ENCODE measurements around the gene EZR. TPM values are rescaled to one million over a fixed set of nuclear protein-coding genes. Genes with fewer than 3 reads are reported as not detected.

The EZR gene
- total RNA-seq, 2 donors from 2014 or later: 118 to 222 TPM

DNA sequence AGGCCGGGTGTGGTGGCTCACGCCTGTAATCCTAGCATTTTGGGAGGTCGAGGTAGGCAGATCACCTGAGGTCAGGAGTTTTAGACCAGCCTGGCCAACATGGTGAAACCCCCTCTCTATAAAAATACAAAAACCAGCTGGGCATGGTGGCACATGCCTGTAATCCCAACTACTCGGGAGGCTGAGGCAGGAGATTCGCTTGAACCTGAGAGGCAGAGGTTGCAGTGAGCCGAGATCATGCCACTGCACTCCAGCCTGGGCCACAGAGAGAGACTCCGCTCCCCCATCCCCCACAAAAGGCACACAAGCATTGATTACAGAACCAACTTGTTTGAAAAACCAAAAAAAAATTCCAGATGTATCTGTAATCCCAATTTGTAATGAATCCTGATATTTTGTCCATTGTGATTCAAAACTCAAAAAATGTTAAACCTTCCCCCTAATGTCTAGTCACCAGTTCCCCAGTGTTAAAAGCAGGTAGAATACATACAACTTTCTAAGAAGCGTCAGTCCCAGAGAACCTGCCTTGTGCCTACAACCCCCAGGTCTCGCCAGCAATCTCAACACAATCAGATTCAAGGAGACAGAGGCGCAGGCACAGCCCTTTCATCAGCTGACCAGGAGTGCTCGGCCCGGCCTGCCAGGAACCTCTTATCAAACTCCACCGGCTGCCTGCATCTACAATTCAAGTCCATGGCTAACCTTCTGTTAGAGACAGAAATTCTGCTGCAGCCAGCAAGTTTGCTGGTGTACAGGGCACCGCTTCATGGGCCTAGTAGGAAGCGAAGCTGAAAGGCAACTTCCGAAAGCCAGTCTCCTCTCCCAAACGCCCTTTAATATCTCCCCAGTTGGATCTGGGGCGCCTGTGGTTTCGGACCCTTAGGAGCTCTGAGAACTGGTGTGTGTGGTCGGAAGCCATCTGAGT is 2.1 kb downstream of the EZR start:
- Histone ChIP-seq H3K27ac (peak overlapping the region; percentile 99 to 100), H3K4me3 (peak overlapping the region; percentile 94 to 97), H3K9me3 (no peaks in the 10 kb centered on the region), H3K4me1 (replicated peaks) (peaks cover 24% of the 10 kb centered on the region), H3K36me3 (no peaks in the 10 kb centered on the region), H3K27me3 (replicated peaks; ENCODE audit: insufficient read depth) (no peaks in the 10 kb centered on the region)
- TF ChIP-seq POLR2A (IDR thresholded peaks at IDR 0.05) (peak; percentile 8), POLR2AphosphoS5 (IDR thresholded peaks at IDR 0.05) (no peak)
- intact Hi-C loops (cut with DNase I): loop anchor here (5.0 kb wide), 1 partner anchor 50 kb away; no protein-coding TSS in a partner anchor
- 30% methylated on average over 20 of the region's 20 CpGs for WGBS
- DNase-seq (ENCODE audit: low spot score): peak; percentile 68

DNA sequence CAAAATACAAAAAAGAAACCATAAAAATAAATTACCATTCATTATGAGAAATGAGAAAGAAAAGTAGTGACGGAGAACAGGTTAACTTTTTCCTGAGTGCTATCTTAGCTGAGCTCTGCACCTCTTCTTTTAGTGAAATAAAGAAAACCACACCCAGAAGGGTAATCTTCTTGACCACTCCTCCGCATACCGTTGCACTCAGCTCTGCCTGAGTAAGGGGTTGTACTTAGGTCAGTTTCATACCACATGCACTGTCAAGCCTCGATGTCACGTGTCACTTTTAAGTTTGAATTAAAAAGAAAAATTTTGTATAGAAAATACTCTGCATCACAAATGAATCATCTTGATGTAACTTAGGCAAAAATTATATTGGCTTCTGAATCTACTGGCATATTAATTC is 2.8 kb downstream of the EZR start:
- no peak for DNase-seq (ENCODE audit: low spot score)
- intact Hi-C loops (cut with DNase I): loop anchor here (5.0 kb wide), 1 partner anchor 49 kb away; no protein-coding TSS in a partner anchor
- whole genome bisulfite sequencing: 58% methylated on average over 5 of the region's 5 CpGs
- Histone ChIP-seq H3K9me3 (no peaks in the 10 kb centered on the region), H3K4me3 (peak overlapping the region; percentile 94 to 97), H3K27me3 (replicated peaks; ENCODE audit: insufficient read depth) (no peaks in the 10 kb centered on the region), H3K27ac (peak overlapping the region; percentile 99 to 100), H3K4me1 (replicated peaks) (peaks cover 24% of the 10 kb centered on the region), H3K36me3 (no peaks in the 10 kb centered on the region)
- TF ChIP-seq, protein P1, sequence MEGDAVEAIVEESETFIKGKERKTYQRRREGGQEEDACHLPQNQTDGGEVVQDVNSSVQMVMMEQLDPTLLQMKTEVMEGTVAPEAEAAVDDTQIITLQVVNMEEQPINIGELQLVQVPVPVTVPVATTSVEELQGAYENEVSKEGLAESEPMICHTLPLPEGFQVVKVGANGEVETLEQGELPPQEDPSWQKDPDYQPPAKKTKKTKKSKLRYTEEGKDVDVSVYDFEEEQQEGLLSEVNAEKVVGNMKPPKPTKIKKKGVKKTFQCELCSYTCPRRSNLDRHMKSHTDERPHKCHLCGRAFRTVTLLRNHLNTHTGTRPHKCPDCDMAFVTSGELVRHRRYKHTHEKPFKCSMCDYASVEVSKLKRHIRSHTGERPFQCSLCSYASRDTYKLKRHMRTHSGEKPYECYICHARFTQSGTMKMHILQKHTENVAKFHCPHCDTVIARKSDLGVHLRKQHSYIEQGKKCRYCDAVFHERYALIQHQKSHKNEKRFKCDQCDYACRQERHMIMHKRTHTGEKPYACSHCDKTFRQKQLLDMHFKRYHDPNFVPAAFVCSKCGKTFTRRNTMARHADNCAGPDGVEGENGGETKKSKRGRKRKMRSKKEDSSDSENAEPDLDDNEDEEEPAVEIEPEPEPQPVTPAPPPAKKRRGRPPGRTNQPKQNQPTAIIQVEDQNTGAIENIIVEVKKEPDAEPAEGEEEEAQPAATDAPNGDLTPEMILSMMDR (IDR thresholded peaks at IDR 0.05): no peak
- TF ChIP-seq POLR2A (IDR thresholded peaks at IDR 0.05): no peak

DNA sequence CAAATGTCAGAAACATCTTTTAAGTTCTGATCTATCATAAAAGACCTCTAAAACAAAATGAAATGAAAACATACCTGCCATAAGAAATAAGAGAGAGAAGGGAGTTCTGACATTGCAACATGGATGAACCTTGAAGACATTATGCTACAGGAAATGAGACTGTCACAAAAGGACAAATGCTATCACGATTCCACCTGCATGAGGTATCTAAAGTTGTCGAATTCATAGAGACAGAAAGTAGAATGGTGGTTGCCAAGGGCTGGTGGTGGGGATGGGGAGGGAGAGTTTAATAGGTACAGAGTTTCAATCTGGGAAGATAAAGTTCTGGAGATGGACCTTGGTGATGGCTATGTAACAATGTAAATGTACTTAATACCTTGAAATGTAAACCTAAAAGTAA is 3.3 kb downstream of the EZR start:
- peak overlapping the region; percentile 99 to 100 for H3K27ac ChIP-seq
- H3K4me3 ChIP-seq: peak overlapping the region; percentile 94 to 97

DNA sequence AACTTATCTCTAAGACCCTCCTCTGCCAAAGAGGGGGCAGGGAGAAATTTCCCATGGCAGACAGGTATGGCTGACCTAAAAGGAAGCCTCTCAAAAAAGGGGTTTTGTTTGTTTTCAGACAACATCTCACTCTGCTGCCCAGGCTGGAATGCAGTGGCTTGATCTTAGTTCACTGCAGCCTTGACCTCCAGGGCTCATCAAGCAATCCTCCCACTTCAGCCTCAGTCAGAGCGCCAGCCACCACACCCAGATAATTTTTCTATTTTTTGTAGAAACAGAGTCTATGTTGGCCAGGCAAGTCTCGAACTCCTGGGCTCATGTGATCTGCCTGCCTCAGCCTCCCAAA is 3.8 kb downstream of the EZR start:
- peak overlapping the region; percentile 99 to 100 for H3K27ac ChIP-seq
- H3K4me1 ChIP-seq (replicated peaks): peaks cover 29% of the 10 kb centered on the region
- intact Hi-C loops (cut with DNase I): loop anchor here (5.0 kb wide), 1 partner anchor 48 kb away; no protein-coding TSS in a partner anchor
- no peaks in the 10 kb centered on the region for H3K9me3 ChIP-seq
- no peak for TF ChIP-seq POLR2AphosphoS5 (IDR thresholded peaks at IDR 0.05)
- no peak for TF ChIP-seq POLR2A (IDR thresholded peaks at IDR 0.05)
- TF ChIP-seq, protein P1 (IDR thresholded peaks at IDR 0.05): no peak
- no peaks in the 10 kb centered on the region for H3K27me3 ChIP-seq (replicated peaks; ENCODE audit: insufficient read depth)
- H3K4me3 ChIP-seq: peak overlapping the region in 1 of 2 donors; percentile 97
- H3K36me3 ChIP-seq: no peaks in the 10 kb centered on the region
- DNase-seq (ENCODE audit: low spot score): no peak
- WGBS: 79% methylated on average over 2 of the region's 2 CpGs

More for the DNA sequence above, 3.3 kb downstream of the EZR start:
- WGBS: 38% methylated on average over 2 of the region's 2 CpGs
- H3K27me3 ChIP-seq (replicated peaks; ENCODE audit: insufficient read depth): no peaks in the 10 kb centered on the region
- H3K9me3 ChIP-seq: no peaks in the 10 kb centered on the region
- TF ChIP-seq POLR2A (IDR thresholded peaks at IDR 0.05) (no peak), POLR2AphosphoS5 (IDR thresholded peaks at IDR 0.05) (no peak)
- TF ChIP-seq, protein P1 (IDR thresholded peaks at IDR 0.05): no peak
- H3K36me3 ChIP-seq: no peaks in the 10 kb centered on the region
- intact Hi-C loops (cut with DNase I): loop anchor here (5.0 kb wide), 1 partner anchor 49 kb away; no protein-coding TSS in a partner anchor
- no peak for DNase-seq (ENCODE audit: low spot score)
- peaks cover 24% of the 10 kb centered on the region for H3K4me1 ChIP-seq (replicated peaks)

DNA sequence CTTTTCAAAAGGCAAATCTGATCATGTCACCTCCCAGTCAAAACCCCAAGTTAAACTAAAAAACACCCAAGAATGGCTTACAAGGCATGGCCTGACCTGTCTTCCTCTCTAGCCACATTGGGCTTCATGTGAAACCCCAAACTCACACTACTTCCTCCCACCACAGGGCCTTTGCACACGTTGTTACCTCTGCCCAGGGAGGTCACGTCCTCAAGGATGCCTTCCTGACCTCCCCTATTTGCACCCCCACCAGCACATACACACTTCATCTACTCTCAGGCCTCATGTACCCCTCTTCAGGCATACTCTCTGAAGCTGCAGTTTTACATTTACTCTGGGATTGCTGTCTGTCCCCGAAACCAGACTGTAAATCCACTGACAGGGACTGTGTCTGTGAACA is 6.1 kb downstream of the EZR start:
- H3K4me1 ChIP-seq (replicated peaks): peaks cover 41% of the 10 kb centered on the region
- no peak for TF ChIP-seq POLR2AphosphoS5 (IDR thresholded peaks at IDR 0.05)
- no peak for TF ChIP-seq POLR2A (IDR thresholded peaks at IDR 0.05)
- TF ChIP-seq, protein P1 (IDR thresholded peaks at IDR 0.05): no peak
- intact Hi-C loops (cut with DNase I): no loop called here
- peak overlapping the region in 1 of 2 donors; percentile 7 for H3K27ac ChIP-seq
- H3K4me3 ChIP-seq: no peak overlapping the region
- no peaks in the 10 kb centered on the region for H3K36me3 ChIP-seq
- DNase-seq (ENCODE audit: low spot score): no peak
- WGBS: 88% methylated on average over 3 of the region's 3 CpGs
- H3K9me3 ChIP-seq: no peaks in the 10 kb centered on the region
- no peaks in the 10 kb centered on the region for H3K27me3 ChIP-seq (replicated peaks; ENCODE audit: insufficient read depth)
